GM12865 (cell line): ENCODE measurements around the gene PLEKHA6.

Source experiments
- DNase-seq: peaks from one replicate; pipeline ENCODE4 v3.0.0; 2010; ENCODE audit warnings: low read depth
- H3K4me3 ChIP-seq: 2 replicates; pipeline ENCODE4 v1.5.1; 2011; ENCODE audit warnings: mild to moderate bottlenecking, low read depth, low read length, control low read depth
- TF ChIP-seq, protein P1 (sequence below): IDR thresholded peaks from 2 replicates; pipeline ENCODE4 v1.5.1; 2011; ENCODE audit warnings: low read length, control low read depth, low read depth, inconsistent platforms; ENCODE audit not compliant: insufficient read depth; ENCODE audit errors: missing control alignments

The PLEKHA6 gene

DNA sequence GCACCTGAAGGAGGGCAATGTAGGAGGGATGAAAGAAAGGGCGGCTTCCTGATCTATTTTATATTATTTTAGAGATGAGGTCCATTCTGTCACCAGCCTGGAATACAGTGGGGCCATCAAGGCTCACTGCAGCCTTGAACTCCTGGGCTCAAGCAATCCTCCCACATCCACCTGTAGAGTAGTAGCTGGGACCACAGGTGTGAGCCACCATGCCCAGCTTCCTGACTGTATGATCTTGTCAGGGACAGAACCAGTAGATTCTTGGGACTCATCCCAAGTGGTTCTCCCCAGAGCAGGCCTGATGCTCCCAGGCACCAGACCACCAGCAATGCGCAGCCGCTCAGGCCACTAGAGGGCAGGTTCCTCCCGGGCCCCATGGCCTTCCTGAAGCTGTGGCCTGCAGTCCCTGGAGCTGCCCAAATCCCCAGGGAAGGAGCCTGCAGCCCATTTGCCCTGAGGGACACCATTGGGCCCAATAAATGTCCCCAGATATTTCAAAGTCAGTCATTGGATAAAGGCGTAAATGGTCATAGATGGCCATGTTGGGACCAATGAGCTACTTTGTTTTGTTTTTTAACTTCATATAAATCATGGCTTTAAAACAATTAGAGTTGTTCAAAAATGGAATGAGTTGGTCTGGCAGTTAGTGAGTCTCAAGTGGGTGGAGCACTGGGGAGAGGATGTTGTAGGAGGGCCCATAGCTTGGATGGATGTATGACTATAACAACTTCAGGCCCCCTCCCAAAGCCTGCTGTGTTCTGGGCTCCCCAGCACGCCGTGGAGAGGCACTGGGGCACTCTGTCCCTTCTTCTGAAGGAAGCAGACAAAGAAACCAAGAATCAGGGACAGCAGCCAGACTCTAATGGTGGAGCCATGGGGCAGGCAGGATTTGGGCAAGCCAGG, 101.3 kb downstream of the PLEKHA6 start:
- peak; percentile 26 for DNase-seq
- TF ChIP-seq, protein P1, sequence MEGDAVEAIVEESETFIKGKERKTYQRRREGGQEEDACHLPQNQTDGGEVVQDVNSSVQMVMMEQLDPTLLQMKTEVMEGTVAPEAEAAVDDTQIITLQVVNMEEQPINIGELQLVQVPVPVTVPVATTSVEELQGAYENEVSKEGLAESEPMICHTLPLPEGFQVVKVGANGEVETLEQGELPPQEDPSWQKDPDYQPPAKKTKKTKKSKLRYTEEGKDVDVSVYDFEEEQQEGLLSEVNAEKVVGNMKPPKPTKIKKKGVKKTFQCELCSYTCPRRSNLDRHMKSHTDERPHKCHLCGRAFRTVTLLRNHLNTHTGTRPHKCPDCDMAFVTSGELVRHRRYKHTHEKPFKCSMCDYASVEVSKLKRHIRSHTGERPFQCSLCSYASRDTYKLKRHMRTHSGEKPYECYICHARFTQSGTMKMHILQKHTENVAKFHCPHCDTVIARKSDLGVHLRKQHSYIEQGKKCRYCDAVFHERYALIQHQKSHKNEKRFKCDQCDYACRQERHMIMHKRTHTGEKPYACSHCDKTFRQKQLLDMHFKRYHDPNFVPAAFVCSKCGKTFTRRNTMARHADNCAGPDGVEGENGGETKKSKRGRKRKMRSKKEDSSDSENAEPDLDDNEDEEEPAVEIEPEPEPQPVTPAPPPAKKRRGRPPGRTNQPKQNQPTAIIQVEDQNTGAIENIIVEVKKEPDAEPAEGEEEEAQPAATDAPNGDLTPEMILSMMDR, result peak; percentile 68
- H3K4me3 ChIP-seq, result no peak overlapping the region

DNA sequence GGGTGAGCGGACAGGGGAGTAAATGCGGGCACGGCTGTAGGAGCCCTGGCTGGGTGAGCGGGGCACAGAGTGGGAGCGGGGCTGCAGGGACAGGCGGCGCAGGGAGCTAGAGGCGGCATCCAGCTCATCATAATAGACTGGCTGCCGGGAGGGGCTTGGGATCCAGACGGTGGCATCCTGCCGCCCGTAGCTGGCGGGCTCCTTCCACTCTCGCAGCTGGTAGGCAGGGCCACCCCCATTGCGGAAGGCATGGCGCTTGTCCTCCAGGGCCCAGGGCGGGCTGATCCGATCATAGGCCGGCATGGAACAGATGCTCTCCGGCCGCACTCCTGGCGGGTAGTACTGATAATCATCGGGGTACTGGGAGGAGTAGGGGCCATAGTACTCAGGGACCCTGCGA, 102.3 kb downstream of the PLEKHA6 start:
- no peak overlapping the region for H3K4me3 ChIP-seq
- TF ChIP-seq, protein P1, result no peak
- no peak for DNase-seq

DNA sequence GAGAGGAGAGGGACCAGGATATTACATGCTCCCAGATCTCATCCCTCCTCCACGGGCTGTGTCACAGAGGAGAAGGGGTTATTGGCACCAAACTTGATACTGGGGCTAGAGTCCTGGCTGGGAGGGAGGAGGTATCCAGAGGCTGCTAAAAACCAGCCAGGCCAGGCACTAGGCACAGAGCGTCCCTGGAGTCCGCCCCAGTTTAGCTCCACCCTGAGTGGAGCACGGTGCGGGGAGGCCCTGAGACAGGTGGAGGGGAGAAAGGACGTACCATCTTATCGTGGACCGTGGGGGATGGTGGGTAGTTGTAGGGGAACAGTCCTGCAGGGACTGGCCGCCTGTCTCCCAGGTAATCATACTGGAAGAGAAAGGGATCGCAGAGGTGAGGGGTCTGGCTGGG, 103.2 kb downstream of the PLEKHA6 start:
- DNase-seq, result no peak
- TF ChIP-seq, protein P1, result no peak
- H3K4me3 ChIP-seq, result no peak overlapping the region

DNA sequence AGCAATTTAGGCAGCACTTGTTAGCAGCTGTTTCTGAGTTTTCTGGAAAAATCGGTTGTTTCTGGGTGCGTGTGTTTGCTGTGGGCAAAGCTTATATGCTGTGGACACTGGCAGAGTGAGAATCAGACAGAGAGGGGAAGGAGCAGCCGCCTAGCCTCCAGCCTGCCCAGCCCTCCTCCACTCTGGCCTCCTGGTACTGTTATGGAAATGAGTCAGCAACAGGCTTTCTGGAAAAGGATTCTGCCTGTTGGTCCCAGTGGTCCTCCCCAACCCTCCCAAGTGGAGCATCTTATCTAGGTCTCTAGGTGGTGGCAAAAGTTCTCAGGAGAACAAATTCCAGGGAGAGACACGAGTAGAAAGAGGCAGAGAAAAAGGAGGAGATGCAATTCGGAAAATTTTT, 103.8 kb downstream of the PLEKHA6 start:
- TF ChIP-seq, protein P1, result no peak
- no peak for DNase-seq
- no peak overlapping the region for H3K4me3 ChIP-seq

DNA sequence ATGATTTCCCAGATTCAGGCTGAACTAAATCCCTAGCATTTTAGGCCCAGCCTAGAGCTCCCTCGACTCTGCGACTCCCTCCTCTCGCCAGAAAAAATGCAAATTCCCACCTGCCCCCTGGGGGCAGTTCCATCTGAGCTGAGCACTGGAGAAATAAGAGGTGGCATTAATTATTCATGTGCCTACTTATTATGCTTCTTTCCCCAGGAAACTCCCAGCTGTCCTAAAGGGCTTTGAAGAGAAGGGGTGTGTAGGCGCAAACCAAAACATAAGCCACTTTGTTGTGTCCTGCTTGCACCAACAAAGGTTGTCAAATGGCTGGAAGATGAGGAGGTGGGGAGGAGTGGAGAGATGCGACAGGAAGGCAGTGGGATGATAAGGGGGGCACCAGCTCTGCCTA, 104.5 kb downstream of the PLEKHA6 start:
- H3K4me3 ChIP-seq, result no peak overlapping the region
- TF ChIP-seq, protein P1, result no peak
- no peak for DNase-seq

DNA sequence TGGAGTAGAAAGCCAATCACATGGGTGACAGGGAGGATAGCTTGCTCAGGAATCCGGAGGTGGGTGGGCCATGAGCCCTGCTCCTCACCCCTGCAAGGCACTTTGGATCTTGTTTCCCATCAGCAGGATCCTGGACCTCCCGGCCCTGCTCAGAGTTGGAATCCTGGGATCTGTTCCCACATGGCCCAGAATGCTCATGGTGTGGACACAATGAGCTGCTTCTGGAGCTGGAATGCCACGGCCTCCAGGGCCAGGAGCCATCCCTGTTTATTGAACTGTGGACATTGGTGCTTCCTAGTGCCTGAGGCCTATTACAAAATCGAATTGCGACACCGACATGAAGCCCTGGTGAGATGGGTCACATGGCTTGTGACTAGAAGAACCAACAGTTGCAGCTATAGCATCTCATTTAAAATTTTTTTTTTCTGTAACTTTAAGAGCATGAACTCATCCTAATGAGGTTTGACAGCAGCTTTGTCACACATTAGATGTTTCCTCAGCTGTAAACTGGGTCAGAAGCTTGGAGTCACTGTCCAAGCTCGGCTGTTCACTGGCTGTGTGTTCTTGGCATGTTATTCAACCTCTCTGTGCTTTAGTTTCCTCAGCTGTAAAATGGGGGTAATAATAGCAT, 105.6 kb downstream of the PLEKHA6 start:
- no peak for DNase-seq
- no peak overlapping the region for H3K4me3 ChIP-seq
- TF ChIP-seq, protein P1, result no peak
